ENCODE results near the gene FAM124A. TPM values are rescaled to one million over a fixed set of nuclear protein-coding genes. Genes with fewer than 3 reads are reported as not detected.

FAM124A gene
- total and polyA plus RNA-seq, 10 of the 15 experiments (the other 5 are each of a cell fraction or from before 2014, with no cell fraction given): not detected

DNA sequence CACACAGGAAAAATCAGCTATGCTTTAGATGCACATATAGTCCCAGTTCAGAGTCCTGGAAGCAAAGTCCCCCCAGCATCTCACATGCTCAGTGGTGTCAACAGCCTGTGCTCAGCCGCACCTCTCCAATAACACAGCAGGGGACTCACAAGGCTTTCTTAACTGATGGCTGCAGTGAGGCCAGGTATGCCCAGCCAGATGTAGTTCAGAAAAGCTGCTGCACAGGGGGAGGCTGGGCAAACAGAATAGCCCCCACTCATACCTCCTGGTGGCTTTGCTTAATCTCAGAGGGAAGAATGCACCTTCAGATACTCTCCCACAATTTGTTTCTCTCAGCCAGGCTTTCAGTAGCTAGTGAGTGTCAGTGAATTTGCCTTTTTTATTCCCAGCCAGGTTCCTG is 33.4 kb downstream of the FAM124A start (continued):
- TF ChIP-seq ZBTB4 (CRISPR knock-in tag; IDR thresholded peaks at IDR 0.05) (no peak), MEF2A (IDR thresholded peaks at IDR 0.05; ENCODE audit: insufficient read depth, low read depth, low read length) (no peak), ZSCAN29 (IDR thresholded peaks at IDR 0.05) (no peak), JUNB (IDR thresholded peaks at IDR 0.05) (no peak), BCL11A (IDR thresholded peaks at IDR 0.05; ENCODE audit: low read depth, low read length) (no peak), ZNF207 (IDR thresholded peaks at IDR 0.05; ENCODE audit: borderline replicate concordance) (no peak)

GRCh38 chr13:51257187-51257586 is 35.0 kb downstream of the FAM124A start:
- in situ Hi-C loops (cut with MboI): no loop called here
- Histone ChIP-seq H3K4me2 (ENCODE audit: control insufficient read depth, insufficient read depth) (no peak overlapping the region), H3K9ac (ENCODE audit: control insufficient read depth, insufficient read depth, low read length) (no peak overlapping the region), H4K20me1 (ENCODE audit: control insufficient read depth, insufficient read depth) (no peaks in the 10 kb centered on the region), H3K9me3 (replicated peaks; ENCODE audit: control insufficient read depth, insufficient read depth, low read length) (no peaks in the 10 kb centered on the region), H3K4me3 (no peak overlapping the region), H2AFZ (ENCODE audit: control insufficient read depth, low read depth, low read length) (no peak overlapping the region), H3K36me3 (ENCODE audit: control insufficient read depth in 2 of 2, insufficient read depth in 2 of 2, low read length in 1 of 2) (no peaks in the 10 kb centered on the region), H3K27ac (ENCODE audit: control insufficient read depth, insufficient read depth) (no peak overlapping the region), H3K4me1 (ENCODE audit: control insufficient read depth, insufficient read depth, low read length) (peaks cover 3% of the 10 kb centered on the region; the same call in 1 of the 2 replicates), H3K27me3 (replicated peaks in 1 of 2; ENCODE audit: control insufficient read depth in 2 of 2, insufficient read depth in 2 of 2, low read length in 1 of 2) (no peaks in the 10 kb centered on the region), H3K79me2 (ENCODE audit: control insufficient read depth, insufficient read depth, low read length) (no peaks in the 10 kb centered on the region)
- no TSS peak for BruUV-seq (replicated peaks)
- RAD21 ChIA-PET (ENCODE audit: unreplicated experiment): no interaction called here
- SMC1A ChIA-PET (ENCODE audit: uncharacterized antibody, unreplicated experiment): no interaction called here
- POLR2A ChIA-PET: no interaction called here
- WGBS (ENCODE audit: insufficient coverage, insufficient replicate concordance, low lambda C conversion rate, missing lambda C conversion rate): 77% methylated on average over 2 of the region's 2 CpGs
- no peak for ATAC-seq
- intact Hi-C loops (cut with micrococcal nuclease; ENCODE audit: unreplicated experiment): no loop called here
- CTCF ChIA-PET: no interaction called here
- FAIRE-seq: no peak
- DNase-seq (ENCODE audit: low read depth, low spot score): no peak
- no peak for TF ChIP-seq GABPA (IDR thresholded peaks at IDR 0.05; ENCODE audit: low read depth)
- TF ChIP-seq MEF2B (IDR thresholded peaks at IDR 0.05; ENCODE audit: partially characterized antibody, poor library complexity, severe bottlenecking): no peak
- no peak for TF ChIP-seq SRF (IDR thresholded peaks at IDR 0.05; ENCODE audit: low read depth in 2 of 2, low read length in 2 of 2)
- TF ChIP-seq STAT3 (IDR thresholded peaks at IDR 0.05; ENCODE audit: low read depth, low read length): no peak
- TF ChIP-seq ETV6 (conservative IDR thresholded peaks at IDR 0.05 in 1 of 2, IDR thresholded peaks at IDR 0.05 in 1 of 2; ENCODE audit: borderline replicate concordance in 1 of 2, low read depth in 1 of 2): no peak
- TF ChIP-seq, protein P1, sequence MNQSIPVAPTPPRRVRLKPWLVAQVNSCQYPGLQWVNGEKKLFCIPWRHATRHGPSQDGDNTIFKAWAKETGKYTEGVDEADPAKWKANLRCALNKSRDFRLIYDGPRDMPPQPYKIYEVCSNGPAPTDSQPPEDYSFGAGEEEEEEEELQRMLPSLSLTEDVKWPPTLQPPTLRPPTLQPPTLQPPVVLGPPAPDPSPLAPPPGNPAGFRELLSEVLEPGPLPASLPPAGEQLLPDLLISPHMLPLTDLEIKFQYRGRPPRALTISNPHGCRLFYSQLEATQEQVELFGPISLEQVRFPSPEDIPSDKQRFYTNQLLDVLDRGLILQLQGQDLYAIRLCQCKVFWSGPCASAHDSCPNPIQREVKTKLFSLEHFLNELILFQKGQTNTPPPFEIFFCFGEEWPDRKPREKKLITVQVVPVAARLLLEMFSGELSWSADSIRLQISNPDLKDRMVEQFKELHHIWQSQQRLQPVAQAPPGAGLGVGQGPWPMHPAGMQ (IDR thresholded peaks at IDR 0.05; ENCODE audit: borderline replicate concordance): no peak
- no peak for TF ChIP-seq POLR2AphosphoS2 (IDR thresholded peaks at IDR 0.05; ENCODE audit: low read depth, low read length)
- TF ChIP-seq RELA (IDR thresholded peaks at IDR 0.05; ENCODE audit: borderline replicate concordance, partially characterized antibody): no peak
- no peak for TF ChIP-seq MEF2A (IDR thresholded peaks at IDR 0.05; ENCODE audit: insufficient read depth, low read depth, low read length)

Data from GM12878 (cell line).